NB4 (cell line): ENCODE measurements around the gene POLE3.
A peak's percentile ranks its signal among the peaks of the same experiment; 100 is the strongest.
"Not testable (repeated sequence)": the region's sequence is repeated elsewhere in the genome, so short reads cannot be mapped to it uniquely, and the experiment has no call there.

Source experiments
- DNase-seq: peaks from one replicate; pipeline ENCODE4 v3.0.0; 2010; ENCODE audit warnings: low read depth
- H3K4me3 ChIP-seq: one replicate; pipeline ENCODE4 v1.5.1; 2011; ENCODE audit warnings: mild to moderate bottlenecking, low read depth, low read length, moderate library complexity
- CTCF ChIP-seq: IDR thresholded peaks from one replicate; pipeline ENCODE4 v1.5.1; 2012; ENCODE audit warnings: low read depth, low read length
- MAX ChIP-seq: IDR thresholded peaks from 2 replicates; pipeline ENCODE4 v1.6.1; 2011; ENCODE audit warnings: low read depth, low read length
- MYC ChIP-seq: IDR thresholded peaks from 2 replicates; pipeline ENCODE4 v1.6.1; 2011; ENCODE audit warnings: low read depth, low read length
- POLR2A ChIP-seq: IDR thresholded peaks from 2 replicates; pipeline ENCODE4 v1.6.1; 2011; ENCODE audit warnings: mild to moderate bottlenecking; ENCODE audit not compliant: insufficient read length; ENCODE audit errors: extremely low read depth

Gene POLE3

GRCh38 chr9:113446323-113446740 is 35.9 kb upstream of the POLE3 start:
- H3K4me3 ChIP-seq: no peak overlapping the region
- peak; percentile 57 for DNase-seq
- TF ChIP-seq CTCF (peak; percentile 20), POLR2A (no peak), MYC (0 out of 2 replicates have a peak, but pooled peaks have one; percentile 6)

- TF ChIP-seq MYC (no peak), POLR2A (no peak)
- no peak overlapping the region for H3K4me3 ChIP-seq
- peak; percentile 35 for DNase-seq
Measured at GRCh38 chr9:113444736-113445135, 34.3 kb upstream of the POLE3 start.

GRCh38 chr9:113437716-113438115 is 27.2 kb upstream of the POLE3 start:
- H3K4me3 ChIP-seq, DNase-seq: not testable (repeated sequence)

- TF ChIP-seq POLR2A (no peak), MYC (no peak), MAX (no peak), CTCF (no peak)
- H3K4me3 ChIP-seq: no peak overlapping the region
- no peak for DNase-seq
Measured at GRCh38 chr9:113436728-113437515, 26.4 kb upstream of the POLE3 start.

- no peak for DNase-seq
- TF ChIP-seq POLR2A (no peak), MAX (no peak), CTCF (no peak), MYC (no peak)
Measured at GRCh38 chr9:113431191-113431590, 20.7 kb upstream of the POLE3 start.

GRCh38 chr9:113428062-113428615 is 17.7 kb upstream of the POLE3 start:
- no peak for TF ChIP-seq POLR2A
- no peak for TF ChIP-seq MAX
- no peak for TF ChIP-seq CTCF
- no peak for TF ChIP-seq MYC

More at GRCh38 chr9:113431191-113431590, 20.7 kb upstream of the POLE3 start:
- no peak overlapping the region for H3K4me3 ChIP-seq

GRCh38 chr9:113427629-113428028 is 17.2 kb upstream of the POLE3 start:
- H3K4me3 ChIP-seq: no peak overlapping the region
- no peak for TF ChIP-seq MAX
- no peak for TF ChIP-seq MYC
- no peak for TF ChIP-seq POLR2A
- no peak for TF ChIP-seq CTCF
- peak; percentile 70 for DNase-seq

More at GRCh38 chr9:113428062-113428615, 17.7 kb upstream of the POLE3 start:
- no peak for DNase-seq
- no peak overlapping the region for H3K4me3 ChIP-seq
